ENCODE measurements around the gene MRRF. TPM values are rescaled to one million over a fixed set of nuclear protein-coding genes. Genes with fewer than 3 reads are reported as not detected.
"Not testable (repeated sequence)": the region's sequence is repeated elsewhere in the genome, so short reads cannot be mapped to it uniquely, and the experiment has no call there.

The MRRF gene
- total RNA-seq, 1 experiment from 2014 or later: 45.7 TPM

- Mint-ChIP-seq H3K27me3 (ENCODE audit: unreplicated experiment) (no peaks in the 10 kb centered on the region), H3K9me3 (ENCODE audit: low read depth, unreplicated experiment) (no peaks in the 10 kb centered on the region), H3K4me3 (ENCODE audit: low read depth, unreplicated experiment) (no peak overlapping the region), H3K36me3 (ENCODE audit: insufficient read depth, unreplicated experiment) (peaks cover under 1% of the 10 kb centered on the region), H3K4me1 (ENCODE audit: low read depth, unreplicated experiment) (no peaks in the 10 kb centered on the region), H3K27ac (ENCODE audit: unreplicated experiment) (no peak overlapping the region)
- CTCF ChIA-PET: no interaction called here
- no TSS peak for BruUV-seq (replicated peaks)
- no peak for TF ChIP-seq CTCF (IDR thresholded peaks at IDR 0.05; ENCODE audit: unreplicated experiment)
- intact Hi-C loops (cut with micrococcal nuclease; ENCODE audit: unreplicated experiment): no loop called here
- no peak for DNase-seq
These were observed 55.8 kb downstream of the MRRF start for GRCh38 chr9:122320413-122320881.

GRCh38 chr9:122322553-122322952 lies 57.9 kb downstream of the MRRF start:
- TF ChIP-seq CTCF (IDR thresholded peaks at IDR 0.05; ENCODE audit: unreplicated experiment): no peak
- intact Hi-C loops (cut with micrococcal nuclease; ENCODE audit: unreplicated experiment): no loop called here
- H3K36me3 Mint-ChIP-seq (ENCODE audit: insufficient read depth, unreplicated experiment): peaks cover 7% of the 10 kb centered on the region
- H3K27ac Mint-ChIP-seq (ENCODE audit: unreplicated experiment): no peak overlapping the region
- no peak overlapping the region for H3K4me3 Mint-ChIP-seq (ENCODE audit: low read depth, unreplicated experiment)
- H3K4me1 Mint-ChIP-seq (ENCODE audit: low read depth, unreplicated experiment): no peaks in the 10 kb centered on the region
- BruUV-seq (replicated peaks): no TSS peak
- no peak for DNase-seq
- no peaks in the 10 kb centered on the region for H3K9me3 Mint-ChIP-seq (ENCODE audit: low read depth, unreplicated experiment)
- CTCF ChIA-PET: no interaction called here
- H3K27me3 Mint-ChIP-seq (ENCODE audit: unreplicated experiment): no peaks in the 10 kb centered on the region

- BruUV-seq (replicated peaks); H3K27me3 Mint-ChIP-seq (ENCODE audit: unreplicated experiment); CTCF ChIA-PET; H3K4me3 Mint-ChIP-seq (ENCODE audit: low read depth, unreplicated experiment); intact Hi-C loops (cut with micrococcal nuclease; ENCODE audit: unreplicated experiment); H3K27ac Mint-ChIP-seq (ENCODE audit: unreplicated experiment); H3K9me3 Mint-ChIP-seq (ENCODE audit: low read depth, unreplicated experiment); H3K36me3 Mint-ChIP-seq (ENCODE audit: insufficient read depth, unreplicated experiment); H3K4me1 Mint-ChIP-seq (ENCODE audit: low read depth, unreplicated experiment); DNase-seq: not testable (repeated sequence)
These were observed 60.0 kb downstream of the MRRF start for GRCh38 chr9:122324665-122325064.

- H3K36me3 Mint-ChIP-seq (ENCODE audit: insufficient read depth, unreplicated experiment): peaks cover 7% of the 10 kb centered on the region
- no peaks in the 10 kb centered on the region for H3K27me3 Mint-ChIP-seq (ENCODE audit: unreplicated experiment)
These were observed 60.4 kb downstream of the MRRF start for GRCh38 chr9:122325124-122325523.

More at GRCh38 chr9:122325124-122325523, 60.4 kb downstream of the MRRF start:
- Mint-ChIP-seq H3K9me3 (ENCODE audit: low read depth, unreplicated experiment) (no peaks in the 10 kb centered on the region), H3K4me3 (ENCODE audit: low read depth, unreplicated experiment) (no peak overlapping the region), H3K4me1 (ENCODE audit: low read depth, unreplicated experiment) (no peaks in the 10 kb centered on the region), H3K27ac (ENCODE audit: unreplicated experiment) (no peak overlapping the region)
- DNase-seq: no peak
- CTCF ChIA-PET: no interaction called here
- intact Hi-C loops (cut with micrococcal nuclease; ENCODE audit: unreplicated experiment): no loop called here
- no peak for TF ChIP-seq CTCF (IDR thresholded peaks at IDR 0.05; ENCODE audit: unreplicated experiment)
- BruUV-seq (replicated peaks): no TSS peak

Measured in Calu3 (cell line).